HepG2 (cell line): ENCODE results near the gene MRPL50. TPM values are rescaled to one million over a fixed set of nuclear protein-coding genes. Genes with fewer than 3 reads are reported as not detected.

Source experiments
- AGO1 ChIP-seq: fragments of 200-400 bp; formaldehyde crosslinking; IDR thresholded peaks from 2 replicates; pipeline ENCODE4 v1.6.1; 2017; ENCODE audit warnings: mild to moderate bottlenecking, low read depth, low read length, moderate library complexity; ENCODE audit not compliant: poor library complexity, severe bottlenecking
- CAMTA2 ChIP-seq: sonication (generic); formaldehyde crosslinking; IDR thresholded peaks from 2 replicates; pipeline ENCODE4 v1.4.0; 2020; ENCODE audit warnings: mild to moderate bottlenecking, missing genetic modification reagents, borderline replicate concordance
- CC2D1A ChIP-seq: sonication (generic); formaldehyde crosslinking; IDR thresholded peaks from 2 replicates; pipeline ENCODE4 v1.8.1; 2023; ENCODE audit warnings: mild to moderate bottlenecking, missing genetic modification reagents
- FOSL2 ChIP-seq: sonication (generic); formaldehyde crosslinking; IDR thresholded peaks from 2 replicates; pipeline ENCODE4 v1.4.0; 2020; ENCODE audit warnings: missing genetic modification reagents
- FOXK2 ChIP-seq: fragments of 450-650 bp; IDR thresholded peaks from 2 replicates; pipeline ENCODE4 v1.6.1; 2016
- HNRNPH1 ChIP-seq: fragments of 200-400 bp; formaldehyde crosslinking; optimal IDR thresholded peaks from 2 replicates; pipeline ENCODE3; 2017; ENCODE audit warnings: mild to moderate bottlenecking, low read depth, low read length
- HOXA5 ChIP-seq: sonication (generic); formaldehyde crosslinking; IDR thresholded peaks from 2 replicates; pipeline ENCODE4 v1.4.0; 2020; ENCODE audit warnings: missing genetic modification reagents
- IRX3 ChIP-seq: sonication (generic); formaldehyde crosslinking; IDR thresholded peaks from 2 replicates; pipeline ENCODE4 v1.8.1; 2023; ENCODE audit warnings: mild to moderate bottlenecking, low read depth, missing genetic modification reagents, borderline replicate concordance
- JUN ChIP-seq: sonication (generic); formaldehyde crosslinking; IDR thresholded peaks from 2 replicates; pipeline ENCODE4 v1.4.0; 2020; ENCODE audit warnings: mild to moderate bottlenecking, missing genetic modification reagents
- KLF12 ChIP-seq: sonication (generic); formaldehyde crosslinking; IDR thresholded peaks from 2 replicates; pipeline ENCODE4 v1.4.0; 2020; ENCODE audit warnings: missing genetic modification reagents, borderline replicate concordance
- KMT2A ChIP-seq: sonication (generic); formaldehyde crosslinking; IDR thresholded peaks from 2 replicates; pipeline ENCODE4 v1.4.0; 2020; ENCODE audit warnings: missing genetic modification reagents
- MAZ ChIP-seq, 2 experiments: sonication (generic) in 1 of 2; formaldehyde crosslinking in 1 of 2; IDR thresholded peaks; 2 replicates each; pipeline versions ENCODE4 v1.5.0 to v1.6.1; 2012 to 2020; ENCODE audit warnings: low read depth in 2 of 2, mild to moderate bottlenecking in 2 of 2, borderline replicate concordance in 1 of 2, improper control_type of control experiment in 1 of 2, low read length in 1 of 2, missing genetic modification reagents in 1 of 2, moderate library complexity in 1 of 2
- NCOA1 ChIP-seq: sonication (generic); formaldehyde crosslinking; IDR thresholded peaks from 2 replicates; pipeline ENCODE4 v1.9.0; 2021; ENCODE audit warnings: missing genetic modification reagents
- NCOR1 ChIP-seq: fragments of 200-600 bp; sonication (generic); IDR thresholded peaks from 2 replicates; pipeline ENCODE4 v1.7.0; 2017; ENCODE audit warnings: antibody characterized with exemption, low read length, borderline replicate concordance
- PCBP2 ChIP-seq: fragments of 200-400 bp; formaldehyde crosslinking; optimal IDR thresholded peaks from 2 replicates; pipeline ENCODE3; 2018; ENCODE audit warnings: low read length, low read depth; ENCODE audit not compliant: poor library complexity, severe bottlenecking
- ZBTB20 ChIP-seq: sonication (generic); formaldehyde crosslinking; IDR thresholded peaks from 2 replicates; pipeline ENCODE4 v1.8.1; 2023; ENCODE audit warnings: missing genetic modification reagents, low read depth, mild to moderate bottlenecking, borderline replicate concordance
- ZKSCAN8 ChIP-seq: IDR thresholded peaks from 2 replicates; pipeline ENCODE4 v1.6.1; 2016; ENCODE audit warnings: borderline replicate concordance, missing genetic modification reagents, missing compliant biosample characterization
- ZMYM3 ChIP-seq: sonication (generic); formaldehyde crosslinking; IDR thresholded peaks from 2 replicates; pipeline ENCODE4 v1.5.1; 2020; ENCODE audit warnings: mild to moderate bottlenecking, missing genetic modification reagents
- ZNF205 ChIP-seq: IDR thresholded peaks from 2 replicates; pipeline ENCODE4 v1.6.1; 2018; ENCODE audit warnings: missing biosample characterization, missing genetic modification reagents
- ZNF317 ChIP-seq: sonication (generic); formaldehyde crosslinking; IDR thresholded peaks from 2 replicates; pipeline ENCODE4 v1.5.0; 2020; ENCODE audit warnings: mild to moderate bottlenecking, missing genetic modification reagents
- ZNF501 ChIP-seq: sonication (generic); formaldehyde crosslinking; IDR thresholded peaks from 2 replicates; pipeline ENCODE4 v1.5.1; 2020; ENCODE audit warnings: mild to moderate bottlenecking, moderate library complexity, missing genetic modification reagents
- ZNF550 ChIP-seq: sonication (generic); formaldehyde crosslinking; IDR thresholded peaks from 2 replicates; pipeline ENCODE4 v1.4.0; 2020; ENCODE audit warnings: mild to moderate bottlenecking, missing genetic modification reagents, borderline replicate concordance
- ZNF615 ChIP-seq: sonication (generic); formaldehyde crosslinking; IDR thresholded peaks from 2 replicates; pipeline ENCODE4 v1.5.0; 2020; ENCODE audit warnings: mild to moderate bottlenecking, missing genetic modification reagents, borderline replicate concordance
- polyA plus RNA-seq, 8 experiments: library from polyadenylated mRNA; depleted of rRNA in 3 of 8; stranded (reverse) in 7 of 8; unstranded in 1 of 8; fragments of >200 nt; fragmentation: Illumina TruSeq in 4 of 8; extraction: Trizol in 4 of 8; gene quantifications; 2 replicates each; pipeline versions ENCODE4 v1.2.1 to v1.2.3, GENCODE V29; 2011 to 2016; ENCODE audit warnings: low read depth in 4 of 8, missing spikeins in 1 of 8, mixed read lengths in 1 of 8; ENCODE audit not compliant: insufficient read depth in 1 of 8
- total RNA-seq, 5 experiments: library from RNA; depleted of rRNA; stranded (reverse); fragments of >200 nt; fragmentation: Illumina TruSeq; extraction: Trizol; gene quantifications; 2 replicates each; pipeline ENCODE4 v1.2.3, GENCODE V29; 2016; ENCODE audit warnings: low read depth in 1 of 5
- TF ChIP-seq, protein P1 (sequence below): sonication (generic); formaldehyde crosslinking; IDR thresholded peaks from 2 replicates; pipeline ENCODE4 v1.8.1; 2023; ENCODE audit warnings: mild to moderate bottlenecking, missing genetic modification reagents, borderline replicate concordance
- TF ChIP-seq, protein P2 (sequence below): sonication (generic); formaldehyde crosslinking; IDR thresholded peaks from 2 replicates; pipeline ENCODE4 v1.4.0; 2020; ENCODE audit warnings: missing genetic modification reagents

The MRPL50 gene
- total and polyA plus RNA-seq, 2 of the 13 experiments (the other 11 are each of a cell fraction or from before 2014, with no cell fraction given): 37.1 to 70.0 TPM

DNA sequence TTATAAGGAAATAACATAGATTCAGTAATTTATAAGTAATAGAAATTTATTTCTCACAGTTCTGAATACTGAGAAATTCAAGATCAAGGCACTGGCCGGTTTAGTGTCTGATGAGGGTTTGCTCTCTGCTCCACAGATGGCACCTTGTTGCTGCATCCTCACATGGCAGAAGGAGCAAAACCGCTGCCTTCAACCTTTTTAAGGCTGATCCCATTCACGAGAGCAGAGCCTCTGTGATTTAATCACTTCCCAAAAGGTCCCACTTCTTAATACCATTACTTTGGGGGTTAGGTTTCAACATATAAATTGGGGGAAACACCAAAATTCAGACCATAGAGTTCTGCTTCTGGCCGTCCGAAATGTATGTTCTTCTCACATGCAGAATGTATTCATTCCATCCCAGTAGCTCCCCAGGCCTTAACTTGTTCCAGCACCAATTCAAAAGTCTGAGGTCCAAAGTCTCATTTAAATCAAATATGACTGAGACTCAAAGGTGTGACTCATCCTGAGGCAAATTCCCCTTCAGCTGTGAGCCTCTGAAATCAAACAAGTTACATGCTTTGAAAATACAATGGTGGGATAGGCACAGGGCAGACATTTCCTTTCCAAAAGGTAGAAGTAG lies 44.2 kb downstream of the MRPL50 start (continued):
- no peak for TF ChIP-seq ZNF550 (CRISPR knock-in tag)
- TF ChIP-seq NCOA1: peak; percentile 46; the same call in 1 of the 2 replicates
- no peak for TF ChIP-seq CAMTA2
- no peak for TF ChIP-seq ZMYM3 (CRISPR knock-in tag)
- no peak for TF ChIP-seq HNRNPH1
- no peak for TF ChIP-seq ZNF317
- peak; percentile 72 for TF ChIP-seq ZKSCAN8 (CRISPR knock-in tag)
- TF ChIP-seq, protein P1, sequence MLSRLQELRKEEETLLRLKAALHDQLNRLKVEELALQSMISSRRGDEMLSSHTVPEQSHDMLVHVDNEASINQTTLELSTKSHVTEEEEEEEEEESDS: no peak
- TF ChIP-seq KMT2A (CRISPR knock-in tag): no peak
- no peak for TF ChIP-seq IRX3
- no peak for TF ChIP-seq MAZ (IDR thresholded peaks at IDR 0.05; ENCODE audit: borderline replicate concordance, low read depth, low read length)
- TF ChIP-seq MAZ (CRISPR knock-in tag; IDR thresholded peaks at IDR 0.05; ENCODE audit: low read depth): no peak
- TF ChIP-seq KLF12 (CRISPR knock-in tag): no peak
- peak; percentile 98 for TF ChIP-seq JUN (CRISPR knock-in tag)
- TF ChIP-seq HOXA5 (CRISPR knock-in tag): no peak; the same call in 1 of the 2 replicates
- TF ChIP-seq PCBP2: no peak
- TF ChIP-seq AGO1: no peak
- no peak for TF ChIP-seq ZNF205 (CRISPR knock-in tag)
- TF ChIP-seq NCOR1: peak; percentile 95; the same call in 1 of the 2 replicates
- no peak for TF ChIP-seq CC2D1A (CRISPR knock-in tag)
- TF ChIP-seq FOXK2: no peak
- peak; percentile 100 for TF ChIP-seq FOSL2 (CRISPR knock-in tag)
- TF ChIP-seq ZNF501: no peak
- peak; percentile 15; the same call in 1 of the 2 replicates for TF ChIP-seq ZBTB20 (CRISPR knock-in tag)
- no peak for TF ChIP-seq ZNF615 (CRISPR knock-in tag)
- TF ChIP-seq, protein P2, sequence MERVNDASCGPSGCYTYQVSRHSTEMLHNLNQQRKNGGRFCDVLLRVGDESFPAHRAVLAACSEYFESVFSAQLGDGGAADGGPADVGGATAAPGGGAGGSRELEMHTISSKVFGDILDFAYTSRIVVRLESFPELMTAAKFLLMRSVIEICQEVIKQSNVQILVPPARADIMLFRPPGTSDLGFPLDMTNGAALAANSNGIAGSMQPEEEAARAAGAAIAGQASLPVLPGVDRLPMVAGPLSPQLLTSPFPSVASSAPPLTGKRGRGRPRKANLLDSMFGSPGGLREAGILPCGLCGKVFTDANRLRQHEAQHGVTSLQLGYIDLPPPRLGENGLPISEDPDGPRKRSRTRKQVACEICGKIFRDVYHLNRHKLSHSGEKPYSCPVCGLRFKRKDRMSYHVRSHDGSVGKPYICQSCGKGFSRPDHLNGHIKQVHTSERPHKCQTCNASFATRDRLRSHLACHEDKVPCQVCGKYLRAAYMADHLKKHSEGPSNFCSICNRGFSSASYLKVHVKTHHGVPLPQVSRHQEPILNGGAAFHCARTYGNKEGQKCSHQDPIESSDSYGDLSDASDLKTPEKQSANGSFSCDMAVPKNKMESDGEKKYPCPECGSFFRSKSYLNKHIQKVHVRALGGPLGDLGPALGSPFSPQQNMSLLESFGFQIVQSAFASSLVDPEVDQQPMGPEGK: no peak
